Endothelial cell of umbilical vein (primary cell): ENCODE data around the gene PADI1. TPM values are rescaled to one million over a fixed set of nuclear protein-coding genes. Genes with fewer than 3 reads are reported as not detected.

Experiments used
- BruUV-seq: library from RNA; stranded (reverse); fragments of 400-500 nt; replicated peaks from 2 replicates; lab custom pipeline; 2021; lab: Mats Ljungman, UMichigan
- CTCF ChIA-PET: fragments of 300-600, 350-600 bp; sonication (Branson Sonifier 250); formaldehyde crosslinking; loops from one replicate; lab custom pipeline; 2021; ENCODE audit warnings: antibody characterized with exemption, inconsistent platforms; lab: Charles Lee
- POLR2A ChIA-PET: fragments of 300-600, 350-600 bp; sonication (Branson Sonifier 250); formaldehyde crosslinking; loops from one replicate; lab custom pipeline; 2021; ENCODE audit warnings: antibody characterized with exemption, inconsistent platforms; lab: Charles Lee
- DNase-seq: peaks from one replicate; pipeline ENCODE4 v3.0.0-alpha.2; 2011; ENCODE audit warnings: low read depth, low spot score
- FAIRE-seq: peaks from 2 replicates; lab custom pipeline; 2011; peaks lifted over from hg19 to GRCh38; lab: Jason Lieb, UNC
- H2AFZ ChIP-seq: 2 replicates; pipeline ENCODE4 v1.6.0; 2012; ENCODE audit warnings: low read depth, low read length, control low read depth, inconsistent platforms
- H3K27ac ChIP-seq: 2 replicates; pipeline ENCODE4 v1.5.1; 2011; ENCODE audit warnings: low read depth, mild to moderate bottlenecking, control low read depth, low read length, moderate library complexity; ENCODE audit not compliant: insufficient read depth
- H3K27me3 ChIP-seq, 2 experiments: 2 replicates each; pipeline versions ENCODE4 v1.6.0 to v1.6.1; 2011; ENCODE audit warnings: low read length in 2 of 2, mixed read lengths in 1 of 2; ENCODE audit not compliant: control insufficient read depth in 2 of 2, insufficient read depth in 2 of 2
- H3K36me3 ChIP-seq, 2 experiments: 2 replicates in 1 of 2; 3 replicates in 1 of 2; pipeline ENCODE4 v1.5.1; 2011; ENCODE audit warnings: low read length in 2 of 2, mild to moderate bottlenecking in 1 of 2, moderate library complexity in 1 of 2; ENCODE audit not compliant: control insufficient read depth in 2 of 2, insufficient read depth in 2 of 2; ENCODE audit errors: extremely low read depth in 1 of 2
- H3K4me1 ChIP-seq: 3 replicates; pipeline ENCODE4 v1.5.1; 2011; ENCODE audit warnings: mild to moderate bottlenecking, low read length; ENCODE audit not compliant: control insufficient read depth, insufficient read depth; ENCODE audit errors: extremely low read depth
- H3K4me2 ChIP-seq: 2 replicates; pipeline ENCODE4 v1.6.1; 2011; ENCODE audit warnings: low read length, control low read depth, mixed read lengths; ENCODE audit not compliant: insufficient read depth
- H3K4me3 ChIP-seq, 3 experiments: fragments of 200-600 bp in 1 of 3; sonication (generic), shearing (Covaris generic) in 1 of 3; replicated peaks in 1 of 3; 2 replicates each; pipeline ENCODE4 v1.5.1; 2011 to 2016; ENCODE audit warnings: control low read depth in 3 of 3, low read length in 3 of 3, mild to moderate bottlenecking in 2 of 3, inconsistent platforms in 1 of 3, low read depth in 1 of 3, moderate library complexity in 1 of 3; ENCODE audit not compliant: insufficient read depth in 1 of 3
- H3K79me2 ChIP-seq: 2 replicates; pipeline ENCODE4 v1.6.0; 2012; ENCODE audit warnings: low read length, inconsistent platforms; ENCODE audit not compliant: control insufficient read depth, insufficient read depth
- H3K9ac ChIP-seq: replicated peaks from 2 replicates; pipeline ENCODE3; 2011; ENCODE audit warnings: low read length, control low read depth; ENCODE audit not compliant: insufficient read depth; ENCODE audit errors: extremely low read depth
- H3K9me1 ChIP-seq: replicated peaks from 3 replicates; pipeline ENCODE4 v1.6.0; 2011; ENCODE audit warnings: mild to moderate bottlenecking, low read length; ENCODE audit not compliant: control insufficient read depth, insufficient read depth; ENCODE audit errors: extremely low read depth
- H3K9me3 ChIP-seq: replicated peaks from 2 replicates; pipeline ENCODE4 v1.5.1; 2012; ENCODE audit warnings: low read length, inconsistent platforms; ENCODE audit not compliant: control insufficient read depth, insufficient read depth
- H4K20me1 ChIP-seq: replicated peaks from 2 replicates; pipeline ENCODE3; 2011; ENCODE audit warnings: mild to moderate bottlenecking, low read length; ENCODE audit not compliant: control insufficient read depth, insufficient read depth; ENCODE audit errors: extremely low read depth
- CTCF ChIP-seq, 2 donors: IDR thresholded peaks; 1 replicate in 1 of 2; 2 replicates in 1 of 2; pipeline ENCODE4 v1.5.1; 2011; ENCODE audit warnings: low read length in 2 of 2, mild to moderate bottlenecking in 2 of 2, moderate library complexity in 2 of 2, control low read depth in 1 of 2, inconsistent platforms in 1 of 2, low read depth in 1 of 2; ENCODE audit not compliant: insufficient read depth in 1 of 2; ENCODE audit errors: extremely low read depth in 1 of 2
- EZH2 ChIP-seq: IDR thresholded peaks from 2 replicates; pipeline ENCODE4 v1.6.1; 2012; ENCODE audit warnings: borderline replicate concordance, low read depth, mild to moderate bottlenecking, moderate library complexity, low read length, inconsistent platforms; ENCODE audit not compliant: severe bottlenecking
- FOS ChIP-seq: IDR thresholded peaks from 2 replicates; pipeline ENCODE4 v1.6.1; 2011; ENCODE audit warnings: mild to moderate bottlenecking, low read length, moderate library complexity, borderline replicate concordance; ENCODE audit not compliant: insufficient read depth
- GATA2 ChIP-seq: IDR thresholded peaks from 2 replicates; pipeline ENCODE4 v1.7.0; 2011; ENCODE audit warnings: low read depth, mild to moderate bottlenecking, moderate library complexity, mixed read lengths, low read length; ENCODE audit not compliant: insufficient read length, insufficient read depth
- JUN ChIP-seq: IDR thresholded peaks from 2 replicates; pipeline ENCODE4 v1.6.1; 2011; ENCODE audit warnings: borderline replicate concordance, low read depth; ENCODE audit not compliant: insufficient read length, insufficient read depth
- MAX ChIP-seq: IDR thresholded peaks from 2 replicates; pipeline ENCODE4 v1.6.1; 2011; ENCODE audit not compliant: insufficient read depth, insufficient read length
- MYC ChIP-seq: IDR thresholded peaks from one replicate; pipeline ENCODE4 v1.6.1; 2011; ENCODE audit warnings: mild to moderate bottlenecking, low read depth, low read length
- POLR2A ChIP-seq: IDR thresholded peaks from 2 replicates; pipeline ENCODE4 v1.6.1; 2012; ENCODE audit warnings: low read depth, mild to moderate bottlenecking, control low read depth, low read length
- POLR2AphosphoS5 ChIP-seq: IDR thresholded peaks from 2 replicates; pipeline ENCODE4 v1.6.1; 2012; ENCODE audit warnings: low read depth, mild to moderate bottlenecking, control low read depth, low read length, moderate library complexity; ENCODE audit not compliant: insufficient read depth
- dilution Hi-C: fragments of 300-500 bp; cut with MboI; formaldehyde crosslinking; loops from one replicate; pipeline ENCODE4 v1.15.0; 2019; ENCODE audit warnings: low sequenced_read_pairs; ENCODE audit not compliant: extremely low pct_ligation_motif_present
- intact Hi-C: fragments of 100-400 bp; cut with micrococcal nuclease; formaldehyde crosslinking; loops from one replicate; pipeline ENCODE4 v1.10.0; 2022
- polyA plus RNA-seq, 4 experiments: library from polyadenylated mRNA; depleted of rRNA in 3 of 4; stranded (reverse) in 3 of 4; unstranded in 1 of 4; fragments of >200 nt; gene quantifications; 2 replicates each; pipeline versions ENCODE4 v1.2.1 to v1.2.3, GENCODE V29; 2011 to 2012; ENCODE audit warnings: missing spikeins in 1 of 4
- total RNA-seq: library from RNA; stranded (reverse); gene quantifications from 2 replicates; pipeline ENCODE4 v1.2.3, GENCODE V29; 2021

The PADI1 gene
- total and polyA plus RNA-seq, 2 donors (not counting 3 experiments of a cell fraction or from before 2014, with no cell fraction given) = 0.01 TPM; not detected in 1

- dilution Hi-C loops (no loop called here), intact Hi-C loops (no loop called here)
- H3K9ac ChIP-seq = no peak overlapping the region
- no peaks in the 10 kb centered on the region for H3K9me1 ChIP-seq
- no peak overlapping the region for H3K27ac ChIP-seq
- ChIA-PET CTCF (interaction anchor here (1.2 to 1.3 kb wide), 3 partner anchors 21 to 81 kb away, joined by 3 to 4 read pairs (median 3); no protein-coding TSS in a partner anchor), POLR2A (no interaction called here)
- H3K9me3 ChIP-seq = no peaks in the 10 kb centered on the region
- H4K20me1 ChIP-seq = no peaks in the 10 kb centered on the region
- TF ChIP-seq MYC (no peak), GATA2 (no peak), POLR2A (no peak), POLR2AphosphoS5 (no peak), MAX (no peak), EZH2 (no peak), JUN (no peak), FOS (no peak), CTCF (IDR thresholded peaks at IDR 0.05; ENCODE audit: extremely low read depth in 1 of 2, insufficient read depth in 1 of 2, low read depth in 1 of 2, low read length in 2 of 2) (no peak)
- DNase-seq = no peak
- H3K79me2 ChIP-seq = no peaks in the 10 kb centered on the region
- H3K36me3 ChIP-seq = no peaks in the 10 kb centered on the region
- no peaks in the 10 kb centered on the region for H3K27me3 ChIP-seq
- no TSS peak for BruUV-seq
- H3K4me2 ChIP-seq = no peak overlapping the region
- H3K4me3 ChIP-seq = no peak overlapping the region
- H2AFZ ChIP-seq = no peak overlapping the region
- FAIRE-seq = no peak
- H3K4me1 ChIP-seq = no peaks in the 10 kb centered on the region
Measured at GRCh38 chr1:17207540-17207939, 2.6 kb downstream of the PADI1 start.
